ENCODE data around the gene PDCD10.

The PDCD10 gene

GRCh38 chr3:167734498-167735232 lies at the start of gene PDCD10:
Gene PDCD10 (minus strand): TSS chr3:167734892. CDS start chr3:167720157, 14,735 bp downstream.
- DNase-seq (ENCODE audit: low read depth): peak; percentile 94

- DNase-seq (ENCODE audit: low read depth): no peak
These were observed 49.1 kb upstream of the PDCD10 start for GRCh38 chr3:167783781-167784180.

GRCh38 chr3:167780214-167780883 lies 45.7 kb upstream of the PDCD10 start:
- DNase-seq (ENCODE audit: low read depth): no peak

GRCh38 chr3:167777356-167777755 lies 42.7 kb upstream of the PDCD10 start:
- DNase-seq (ENCODE audit: low read depth): no peak

- no peak for DNase-seq (ENCODE audit: low read depth)
These were observed 41.5 kb upstream of the PDCD10 start for GRCh38 chr3:167776066-167776685.

- DNase-seq (ENCODE audit: low read depth): no peak
These were observed 38.9 kb upstream of the PDCD10 start for GRCh38 chr3:167773584-167773983.

- no peak for DNase-seq (ENCODE audit: low read depth)
These were observed 38.3 kb upstream of the PDCD10 start for GRCh38 chr3:167772992-167773391.

GRCh38 chr3:167762296-167762695 lies 27.6 kb upstream of the PDCD10 start:
- no peak for DNase-seq (ENCODE audit: low read depth)

GRCh38 chr3:167761302-167761701 lies 26.6 kb upstream of the PDCD10 start:
- no peak for DNase-seq (ENCODE audit: low read depth)

GRCh38 chr3:167754049-167754448 lies 19.4 kb upstream of the PDCD10 start:
- DNase-seq (ENCODE audit: low read depth): no peak

- no peak for DNase-seq (ENCODE audit: low read depth)
These were observed 15.7 kb upstream of the PDCD10 start for GRCh38 chr3:167750272-167750971.

- no peak for DNase-seq (ENCODE audit: low read depth)
These were observed 15.0 kb upstream of the PDCD10 start for GRCh38 chr3:167749728-167750127.

GRCh38 chr3:167749209-167749608 lies 14.5 kb upstream of the PDCD10 start:
- DNase-seq (ENCODE audit: low read depth): no peak

- DNase-seq (ENCODE audit: low read depth): no peak
These were observed 9.1 kb upstream of the PDCD10 start for GRCh38 chr3:167743799-167744198.

- DNase-seq (ENCODE audit: low read depth): no peak
These were observed 7.6 kb upstream of the PDCD10 start for GRCh38 chr3:167742338-167742737.

GRCh38 chr3:167740961-167741587 lies 6.4 kb upstream of the PDCD10 start:
- peak; percentile 24 for DNase-seq (ENCODE audit: low read depth)

GRCh38 chr3:167739190-167739810 lies 4.6 kb upstream of the PDCD10 start:
- DNase-seq (ENCODE audit: low read depth): no peak

- no peak for DNase-seq (ENCODE audit: low read depth)
These were observed 3.3 kb upstream of the PDCD10 start for GRCh38 chr3:167738037-167738436.

GRCh38 chr3:167736997-167737396 lies 2.3 kb upstream of the PDCD10 start:
- no peak for DNase-seq (ENCODE audit: low read depth)

GRCh38 chr3:167736264-167736787 lies 1.6 kb upstream of the PDCD10 start:
- no peak for DNase-seq (ENCODE audit: low read depth)
